ENCODE measurements around the gene ANKS3. TPM values are rescaled to one million over a fixed set of nuclear protein-coding genes. Genes with fewer than 3 reads are reported as not detected.

ANKS3 gene
- total and polyA plus RNA-seq, 2 donors (not counting 1 experiment from before 2014, with no cell fraction given) = 26.5 to 31.9 TPM

DNA sequence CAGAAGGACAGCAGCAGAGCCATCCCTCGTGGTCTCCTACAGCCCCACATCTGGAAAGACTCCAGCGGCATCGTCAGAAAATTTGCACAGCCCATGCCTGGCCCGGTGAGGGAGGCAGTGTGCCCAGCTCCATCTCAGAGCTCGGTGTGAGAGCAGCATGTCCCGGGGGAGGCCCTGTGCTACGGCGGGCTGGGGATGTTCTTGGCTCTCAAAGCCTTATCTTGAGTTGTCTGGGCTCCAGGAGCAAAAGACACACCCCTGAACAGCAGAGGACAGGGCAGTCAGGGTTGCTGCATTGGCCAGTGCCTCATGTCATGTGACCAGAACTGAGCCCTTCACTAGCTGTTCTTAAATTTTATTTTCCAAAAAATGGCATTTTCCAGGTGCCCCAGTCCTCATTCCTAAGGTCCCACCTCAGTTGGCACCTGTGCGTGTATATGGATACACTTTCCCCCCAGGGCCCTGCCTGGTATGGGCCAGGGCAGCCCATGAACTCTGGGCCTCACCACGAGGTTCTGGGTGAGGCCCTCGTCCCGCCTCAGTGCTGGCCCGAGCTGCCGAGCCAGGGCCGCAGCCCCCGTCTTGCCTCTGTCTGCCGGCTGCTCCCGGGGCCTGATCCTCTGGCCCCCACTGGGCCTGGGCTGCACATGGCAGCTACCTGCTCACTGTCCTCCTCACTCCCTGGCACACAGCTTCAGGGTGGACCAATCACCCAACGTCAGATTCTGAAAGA, 37.7 kb downstream of the ANKS3 start:
- H3K27ac Mint-ChIP-seq = peak overlapping the region; percentile 37
- no peaks in the 10 kb centered on the region for H3K9me3 ChIP-seq (ENCODE audit: control extremely low read depth in 1 of 3, control insufficient read depth in 2 of 3, insufficient read depth in 1 of 3, low read length in 2 of 3)
- H3K4me1 ChIP-seq (ENCODE audit: control insufficient read depth in 2 of 2, insufficient read depth in 2 of 2, low read length in 2 of 2) = peaks cover 15 to 19% of the 10 kb centered on the region in 2 donors
- H3K4me2 ChIP-seq (replicated peaks; ENCODE audit: low read depth, low read length, poor library complexity, severe bottlenecking) = no peak overlapping the region
- no peaks in the 10 kb centered on the region for H3K9me3 Mint-ChIP-seq (ENCODE audit: insufficient read depth)
- intact Hi-C loops (cut with micrococcal nuclease) = no loop called here
- WGBS (ENCODE audit: insufficient coverage) = 92% methylated on average over 17 of the region's 19 CpGs
- H3K4me3 ChIP-seq (ENCODE audit: control extremely low read depth in 1 of 5, extremely low read depth in 1 of 5, insufficient read depth in 1 of 5, low read depth in 2 of 5, low read length in 4 of 5) = no peak overlapping the region
- DNase-seq = no peak
- H3K79me2 ChIP-seq (ENCODE audit: control insufficient read depth, insufficient read depth, low read length) = peaks cover 16% of the 10 kb centered on the region
- peaks cover 13% of the 10 kb centered on the region for H4K20me1 ChIP-seq (ENCODE audit: control insufficient read depth, insufficient read depth, low read length, poor library complexity, severe bottlenecking)
- no peaks in the 10 kb centered on the region for H3K27me3 ChIP-seq (replicated peaks in 1 of 4; ENCODE audit: control extremely low read depth in 1 of 4, control insufficient read depth in 3 of 4, insufficient read depth in 4 of 4, low read length in 3 of 4)
- ChIA-PET POLR2A (no interaction called here), CTCF (no interaction called here)
- no peak overlapping the region for H2AFZ ChIP-seq (ENCODE audit: insufficient read depth, low read depth, low read length, poor library complexity, severe bottlenecking)
- H3K4me1 Mint-ChIP-seq = peaks cover 20% of the 10 kb centered on the region
- peak overlapping the region; percentile 23 for H3K4me3 Mint-ChIP-seq
- no peaks in the 10 kb centered on the region for H3K27me3 Mint-ChIP-seq
- H3K36me3 ChIP-seq (replicated peaks in 1 of 2; ENCODE audit: control extremely low read depth in 1 of 2, control insufficient read depth in 1 of 2, extremely low read depth in 1 of 2, insufficient read depth in 2 of 2, low read length in 1 of 2) = peaks cover 0 to 36% of the 10 kb centered on the region in 2 experiments
- no peak overlapping the region for H3K9ac ChIP-seq (ENCODE audit: low read length)
- H3K27ac ChIP-seq (ENCODE audit: low read length in 2 of 2) = no peak overlapping the region
- TF ChIP-seq, protein P1, sequence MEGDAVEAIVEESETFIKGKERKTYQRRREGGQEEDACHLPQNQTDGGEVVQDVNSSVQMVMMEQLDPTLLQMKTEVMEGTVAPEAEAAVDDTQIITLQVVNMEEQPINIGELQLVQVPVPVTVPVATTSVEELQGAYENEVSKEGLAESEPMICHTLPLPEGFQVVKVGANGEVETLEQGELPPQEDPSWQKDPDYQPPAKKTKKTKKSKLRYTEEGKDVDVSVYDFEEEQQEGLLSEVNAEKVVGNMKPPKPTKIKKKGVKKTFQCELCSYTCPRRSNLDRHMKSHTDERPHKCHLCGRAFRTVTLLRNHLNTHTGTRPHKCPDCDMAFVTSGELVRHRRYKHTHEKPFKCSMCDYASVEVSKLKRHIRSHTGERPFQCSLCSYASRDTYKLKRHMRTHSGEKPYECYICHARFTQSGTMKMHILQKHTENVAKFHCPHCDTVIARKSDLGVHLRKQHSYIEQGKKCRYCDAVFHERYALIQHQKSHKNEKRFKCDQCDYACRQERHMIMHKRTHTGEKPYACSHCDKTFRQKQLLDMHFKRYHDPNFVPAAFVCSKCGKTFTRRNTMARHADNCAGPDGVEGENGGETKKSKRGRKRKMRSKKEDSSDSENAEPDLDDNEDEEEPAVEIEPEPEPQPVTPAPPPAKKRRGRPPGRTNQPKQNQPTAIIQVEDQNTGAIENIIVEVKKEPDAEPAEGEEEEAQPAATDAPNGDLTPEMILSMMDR (IDR thresholded peaks at IDR 0.05) = no peak
- TF ChIP-seq EZH2 (IDR thresholded peaks at IDR 0.05; ENCODE audit: borderline replicate concordance, insufficient read depth, low read depth, low read length, poor library complexity, severe bottlenecking) = no peak
- no peak for ATAC-seq (ENCODE audit: low read depth)

DNA sequence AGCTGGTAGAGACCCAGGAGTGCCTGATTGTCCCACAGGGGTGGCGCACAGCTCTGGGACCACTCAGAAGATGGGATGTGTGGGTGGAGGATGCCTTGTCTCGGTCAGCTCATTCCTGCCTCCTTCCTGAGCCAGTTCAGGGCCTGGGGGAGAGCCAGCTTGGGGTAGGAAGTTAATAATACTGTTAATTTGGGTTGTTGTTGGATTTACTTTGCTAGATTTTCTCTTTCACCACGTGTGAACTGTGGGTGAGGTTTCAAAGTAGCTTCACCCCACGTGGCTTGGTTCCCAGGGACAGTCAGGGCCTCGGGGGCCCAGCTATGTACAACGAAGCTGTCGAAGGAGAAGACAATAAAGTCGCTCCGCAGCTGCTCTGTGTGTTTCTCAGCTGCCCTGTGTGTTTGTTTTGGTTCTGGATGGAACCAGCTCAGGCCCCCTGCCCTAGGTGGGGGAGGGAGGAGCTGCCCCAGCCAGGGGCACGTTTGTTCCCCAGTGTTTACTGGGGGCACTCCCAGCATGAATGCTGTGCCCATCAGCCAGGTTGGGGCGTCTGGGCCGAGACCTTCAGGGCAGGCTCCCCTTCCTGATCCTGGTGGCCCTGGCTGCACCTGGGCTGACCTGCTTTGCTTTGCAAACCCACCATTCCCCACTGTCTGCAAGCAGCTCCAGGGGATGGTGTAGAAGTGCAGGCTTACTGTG, 38.4 kb downstream of the ANKS3 start:
- WGBS (ENCODE audit: insufficient coverage) = 84% methylated on average over 11 of the region's 12 CpGs
- no peak overlapping the region for H3K27ac ChIP-seq (ENCODE audit: low read length in 2 of 2)
- H3K9me3 ChIP-seq (ENCODE audit: control extremely low read depth in 1 of 3, control insufficient read depth in 2 of 3, insufficient read depth in 1 of 3, low read length in 2 of 3) = no peaks in the 10 kb centered on the region
- no peak overlapping the region for H2AFZ ChIP-seq (ENCODE audit: insufficient read depth, low read depth, low read length, poor library complexity, severe bottlenecking)
- H3K4me3 ChIP-seq (ENCODE audit: control extremely low read depth in 1 of 5, extremely low read depth in 1 of 5, insufficient read depth in 1 of 5, low read depth in 2 of 5, low read length in 4 of 5) = no peak overlapping the region
- H3K79me2 ChIP-seq (ENCODE audit: control insufficient read depth, insufficient read depth, low read length) = peaks cover 16% of the 10 kb centered on the region
- ChIA-PET POLR2A (interaction anchor here (1.5 kb wide), 1 partner anchor 191 kb away, joined by 3 read pairs; no protein-coding TSS in a partner anchor), CTCF (no interaction called here)
- no peaks in the 10 kb centered on the region for H3K27me3 Mint-ChIP-seq
- no peak overlapping the region for H3K4me2 ChIP-seq (replicated peaks; ENCODE audit: low read depth, low read length, poor library complexity, severe bottlenecking)
- H4K20me1 ChIP-seq (ENCODE audit: control insufficient read depth, insufficient read depth, low read length, poor library complexity, severe bottlenecking) = peaks cover 13% of the 10 kb centered on the region
- H3K36me3 ChIP-seq (replicated peaks in 1 of 2; ENCODE audit: control extremely low read depth in 1 of 2, control insufficient read depth in 1 of 2, extremely low read depth in 1 of 2, insufficient read depth in 2 of 2, low read length in 1 of 2) = peaks cover 0 to 34% of the 10 kb centered on the region in 2 experiments
- peak overlapping the region; percentile 37 for H3K27ac Mint-ChIP-seq
- no peaks in the 10 kb centered on the region for H3K9me3 Mint-ChIP-seq (ENCODE audit: insufficient read depth)
- peaks cover 15 to 19% of the 10 kb centered on the region in 2 donors for H3K4me1 ChIP-seq (ENCODE audit: control insufficient read depth in 2 of 2, insufficient read depth in 2 of 2, low read length in 2 of 2)
- no peak for TF ChIP-seq EZH2 (IDR thresholded peaks at IDR 0.05; ENCODE audit: borderline replicate concordance, insufficient read depth, low read depth, low read length, poor library complexity, severe bottlenecking)
- TF ChIP-seq, protein P1 (IDR thresholded peaks at IDR 0.05) = no peak
- no peak overlapping the region for H3K9ac ChIP-seq (ENCODE audit: low read length)
- peak overlapping the region; percentile 77 for H3K4me3 Mint-ChIP-seq
- ATAC-seq (ENCODE audit: low read depth) (no peak), DNase-seq (no peak)
- intact Hi-C loops (cut with micrococcal nuclease) = no loop called here
- H3K27me3 ChIP-seq (replicated peaks in 1 of 4; ENCODE audit: control extremely low read depth in 1 of 4, control insufficient read depth in 3 of 4, insufficient read depth in 4 of 4, low read length in 3 of 4) = no peaks in the 10 kb centered on the region
- H3K4me1 Mint-ChIP-seq = peaks cover 22% of the 10 kb centered on the region
